GM12872 (cell line): ENCODE results near the gene METRNL.

Experiments
- CTCF ChIP-seq: IDR thresholded peaks from 3 replicates; pipeline ENCODE4 v1.5.1; 2011; ENCODE audit warnings: low read depth, mild to moderate bottlenecking, low read length, moderate library complexity; ENCODE audit not compliant: insufficient read depth

The METRNL gene

GRCh38 chr17:83101805-83102480 lies 22.5 kb downstream of the METRNL start:
- TF ChIP-seq CTCF: no peak

DNA sequence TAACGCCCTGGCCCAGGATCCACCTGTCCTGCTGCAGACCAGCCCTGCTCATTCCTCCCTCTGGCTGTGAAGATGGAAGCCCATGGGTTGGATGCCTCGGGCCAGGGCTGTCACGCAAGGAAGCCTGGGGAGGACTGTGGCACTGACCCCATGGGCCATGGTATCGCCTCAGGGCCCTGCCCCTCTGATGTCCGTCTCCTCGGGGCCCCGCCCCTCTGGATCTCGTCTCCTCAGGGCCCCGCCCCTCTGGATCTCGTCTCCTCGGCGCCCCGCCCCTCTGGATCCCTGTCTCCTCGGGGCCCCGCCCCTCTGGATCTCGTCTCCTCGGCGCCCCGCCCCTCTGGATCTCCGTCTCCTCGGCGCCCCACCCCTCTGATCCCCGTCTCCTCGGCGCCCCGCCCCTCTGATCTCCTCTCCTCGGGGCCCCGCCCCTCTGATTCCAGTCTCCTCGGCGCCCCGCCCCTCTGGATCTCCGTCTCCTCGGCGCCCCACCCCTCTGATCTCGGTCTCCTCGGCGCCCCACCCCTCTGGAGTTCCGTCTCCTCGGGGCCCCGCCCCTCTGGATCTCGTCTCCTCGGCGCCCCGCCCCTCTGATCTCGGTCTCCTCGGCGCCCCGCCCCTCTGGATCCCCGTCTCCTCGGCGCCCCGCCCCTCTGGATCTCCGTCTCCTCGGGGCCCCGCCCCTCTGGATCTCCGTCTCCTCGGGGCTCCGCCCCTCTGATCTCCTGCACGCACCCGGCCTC lies 24.0 kb downstream of the METRNL start:
- no peak for TF ChIP-seq CTCF

- TF ChIP-seq CTCF: no peak
Observed at GRCh38 chr17:83103943-83104311, 24.5 kb downstream of the METRNL start.

DNA sequence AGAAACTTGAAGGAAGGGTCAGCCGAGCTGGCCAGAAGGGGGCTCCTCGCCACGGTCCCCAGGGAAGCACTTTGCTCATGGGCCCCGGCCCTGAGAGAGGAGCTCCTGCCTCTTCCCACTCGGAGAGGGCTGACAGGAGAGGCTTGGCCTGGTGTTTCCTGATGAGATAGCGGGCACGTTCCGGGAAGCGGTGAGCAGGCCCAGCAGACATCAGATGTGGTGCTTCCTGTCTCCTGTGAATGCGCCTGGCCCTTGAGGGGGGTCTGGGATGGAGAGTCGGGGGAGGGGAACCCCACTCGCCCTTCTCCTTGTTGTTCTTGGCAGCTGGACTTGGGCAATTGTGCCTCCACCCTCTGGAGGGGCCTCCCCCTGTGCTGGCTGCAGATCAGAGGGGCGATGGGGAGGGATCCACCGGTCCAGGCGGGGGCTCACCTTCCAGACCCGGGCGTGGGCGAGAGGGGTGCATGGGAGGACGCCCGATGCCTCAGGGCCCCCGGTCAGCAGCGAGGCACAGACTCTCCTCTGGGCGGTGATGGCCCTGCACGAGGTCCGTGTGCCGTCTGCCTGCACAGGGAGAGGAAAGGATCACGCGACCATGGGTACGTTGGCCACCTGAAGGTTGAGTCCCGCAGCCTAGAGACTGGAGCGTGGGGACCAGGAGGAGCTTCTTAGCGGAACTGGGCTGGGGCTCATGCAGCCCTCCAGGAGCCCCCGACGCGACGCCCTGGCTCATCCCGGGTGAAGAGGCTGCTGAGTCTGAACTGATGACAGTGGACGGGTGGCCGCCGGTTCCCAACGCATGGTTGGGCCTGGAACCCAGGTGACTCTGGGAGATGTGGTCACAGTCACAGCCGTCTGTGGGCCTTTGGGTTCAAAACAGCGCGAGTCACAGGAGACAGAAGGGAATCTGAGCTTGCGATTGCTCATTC lies 25.4 kb downstream of the METRNL start:
- no peak for TF ChIP-seq CTCF

GRCh38 chr17:83105512-83105911 lies 26.1 kb downstream of the METRNL start:
- TF ChIP-seq CTCF: no peak

- TF ChIP-seq CTCF: no peak
Observed at GRCh38 chr17:83106056-83106588, 26.7 kb downstream of the METRNL start.
